C4-2B (cell line): ENCODE results near the gene EXD3.
"Not testable (repeated sequence)": the region's sequence is repeated elsewhere in the genome, so short reads cannot be mapped to it uniquely, and the experiment has no call there.

Experiments used
- H3K27ac ChIP-seq: fragments of 450-650 bp; 2 replicates; pipeline ENCODE4 v1.5.1; 2017
- ZFX ChIP-seq: fragments of 450-650 bp; IDR thresholded peaks from 2 replicates; pipeline ENCODE4 v1.6.1; 2017
- TF ChIP-seq, protein P1 (sequence below): fragments of 450-650 bp; conservative IDR thresholded peaks from 2 replicates; pipeline ENCODE4 v1.5.1; 2017; ENCODE audit warnings: mild to moderate bottlenecking

EXD3 gene

GRCh38 chr9:137411645-137412380, 11.1 kb downstream of the EXD3 start:
- TF ChIP-seq, protein P1, sequence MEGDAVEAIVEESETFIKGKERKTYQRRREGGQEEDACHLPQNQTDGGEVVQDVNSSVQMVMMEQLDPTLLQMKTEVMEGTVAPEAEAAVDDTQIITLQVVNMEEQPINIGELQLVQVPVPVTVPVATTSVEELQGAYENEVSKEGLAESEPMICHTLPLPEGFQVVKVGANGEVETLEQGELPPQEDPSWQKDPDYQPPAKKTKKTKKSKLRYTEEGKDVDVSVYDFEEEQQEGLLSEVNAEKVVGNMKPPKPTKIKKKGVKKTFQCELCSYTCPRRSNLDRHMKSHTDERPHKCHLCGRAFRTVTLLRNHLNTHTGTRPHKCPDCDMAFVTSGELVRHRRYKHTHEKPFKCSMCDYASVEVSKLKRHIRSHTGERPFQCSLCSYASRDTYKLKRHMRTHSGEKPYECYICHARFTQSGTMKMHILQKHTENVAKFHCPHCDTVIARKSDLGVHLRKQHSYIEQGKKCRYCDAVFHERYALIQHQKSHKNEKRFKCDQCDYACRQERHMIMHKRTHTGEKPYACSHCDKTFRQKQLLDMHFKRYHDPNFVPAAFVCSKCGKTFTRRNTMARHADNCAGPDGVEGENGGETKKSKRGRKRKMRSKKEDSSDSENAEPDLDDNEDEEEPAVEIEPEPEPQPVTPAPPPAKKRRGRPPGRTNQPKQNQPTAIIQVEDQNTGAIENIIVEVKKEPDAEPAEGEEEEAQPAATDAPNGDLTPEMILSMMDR: no peak
- TF ChIP-seq ZFX: no peak
- H3K27ac ChIP-seq: no peak overlapping the region

DNA sequence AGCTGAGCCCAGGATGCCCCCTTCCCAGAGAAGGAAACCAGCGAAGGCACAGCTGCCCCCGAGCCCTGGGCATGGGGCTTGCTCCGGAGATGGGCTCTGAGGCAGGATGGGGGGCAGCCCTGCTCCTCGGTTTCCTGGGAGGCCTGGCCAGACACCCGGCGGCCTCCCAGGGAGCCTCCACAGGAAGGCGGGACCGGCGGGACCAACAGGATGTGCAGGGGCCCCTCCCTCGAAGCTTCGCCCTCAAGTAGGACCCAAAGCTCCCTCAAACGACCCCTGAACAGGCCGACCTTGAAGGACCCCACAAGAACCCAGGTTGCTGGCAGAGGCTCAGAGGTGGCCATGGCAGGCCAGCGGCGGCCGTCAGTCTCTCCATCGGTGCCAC, 11.7 kb downstream of the EXD3 start:
- TF ChIP-seq, protein P1: no peak
- no peak for TF ChIP-seq ZFX
- no peak overlapping the region for H3K27ac ChIP-seq

- no peak for TF ChIP-seq ZFX
- TF ChIP-seq, protein P1: no peak
- no peak overlapping the region for H3K27ac ChIP-seq
Measured at GRCh38 chr9:137410891-137411249, 12.1 kb downstream of the EXD3 start.

- H3K27ac ChIP-seq: not testable (repeated sequence)
Measured at GRCh38 chr9:137410236-137410890, 12.6 kb downstream of the EXD3 start.

DNA sequence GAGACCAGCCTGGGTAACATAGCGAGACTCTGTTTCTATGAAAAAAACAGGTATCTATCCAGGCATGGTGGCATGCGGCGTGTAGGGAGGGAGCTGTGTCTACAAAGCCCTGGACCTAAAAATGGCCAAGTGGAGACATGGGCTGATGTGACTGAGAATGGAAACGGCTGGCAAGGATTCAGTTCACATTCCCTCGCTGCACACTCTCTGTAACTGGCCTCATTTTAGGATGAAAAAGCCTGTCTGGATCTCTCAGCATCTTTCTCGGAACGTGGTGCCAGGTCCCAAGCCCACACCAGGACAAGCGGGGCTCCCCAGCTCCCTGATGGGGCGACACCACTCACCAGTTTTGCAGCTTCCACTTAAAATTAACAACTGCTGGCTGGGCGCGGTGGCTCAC, 13.4 kb downstream of the EXD3 start:
- TF ChIP-seq, protein P1: no peak
- TF ChIP-seq ZFX: no peak
- H3K27ac ChIP-seq: no peak overlapping the region

DNA sequence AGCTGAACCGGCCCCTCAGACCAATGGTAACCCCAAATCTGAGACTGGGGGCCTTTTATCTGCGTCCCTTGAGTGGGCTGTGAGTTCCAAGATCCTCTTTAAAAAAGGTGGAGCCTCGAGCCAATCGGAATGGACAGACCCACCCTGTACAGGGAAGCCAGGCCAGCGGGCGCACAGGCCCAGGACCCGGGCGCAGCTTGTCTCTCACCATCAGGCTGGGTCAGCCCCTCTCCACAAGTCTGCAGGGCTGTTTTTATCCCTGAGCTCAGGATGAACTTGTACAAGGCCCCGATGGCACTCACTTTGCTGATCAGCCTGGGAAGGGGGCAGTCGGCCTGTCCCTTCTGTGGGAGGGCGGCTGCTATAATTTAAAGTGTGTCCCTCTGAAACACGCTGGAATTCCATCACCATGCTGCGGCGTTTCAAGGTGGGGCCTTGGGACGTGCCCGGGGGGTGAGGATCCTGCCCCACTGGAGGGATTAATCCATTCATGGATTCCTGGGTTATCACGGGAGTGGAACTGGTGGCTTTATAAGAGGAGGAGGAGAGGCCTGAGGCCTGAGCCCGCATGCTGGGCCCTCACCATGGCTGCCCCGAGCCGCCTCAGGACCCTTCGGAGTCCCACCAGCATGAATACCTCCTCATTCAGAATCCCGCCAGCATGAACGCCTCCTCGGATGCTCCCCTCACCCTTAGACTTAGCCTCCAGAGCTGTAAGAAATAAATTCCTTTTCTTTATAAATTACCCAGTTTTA, 14.1 kb downstream of the EXD3 start:
- H3K27ac ChIP-seq: no peak overlapping the region
- TF ChIP-seq, protein P1: no peak
- TF ChIP-seq ZFX: no peak

- TF ChIP-seq ZFX: no peak
- TF ChIP-seq, protein P1: no peak
- H3K27ac ChIP-seq: no peak overlapping the region
Measured at GRCh38 chr9:137407590-137408300, 15.2 kb downstream of the EXD3 start.
